NCI-H510A (cell line): ENCODE data around the gene RILPL1.
"Not testable (repeated sequence)": the region's sequence is repeated elsewhere in the genome, so short reads cannot be mapped to it uniquely, and the experiment has no call there.

Experiments
- DNase-seq: peaks from one replicate; lab custom pipeline; 2025; lab: John Stamatoyannopoulos, UW

Gene RILPL1

DNA sequence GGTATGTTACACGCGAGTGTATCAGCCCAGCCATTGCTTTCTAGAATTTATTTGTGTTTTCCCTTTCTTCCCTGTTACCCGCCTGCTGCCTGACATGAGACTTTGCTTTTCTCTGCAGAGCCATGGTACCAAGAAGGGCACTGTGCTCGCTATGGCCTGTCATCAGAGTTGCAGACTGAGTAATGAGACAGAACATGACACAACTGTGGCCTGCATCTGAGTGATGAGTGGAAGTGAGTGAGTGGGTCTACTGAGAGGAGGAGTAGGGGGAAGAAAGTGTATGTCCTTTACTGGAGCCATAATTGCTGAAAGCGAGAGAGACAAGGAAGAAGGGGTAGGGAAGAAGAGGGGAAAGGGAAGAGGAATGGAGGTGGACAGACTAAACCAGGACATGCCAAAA is 2.9 kb downstream of the RILPL1 start:
- DNase-seq: no peak

DNA sequence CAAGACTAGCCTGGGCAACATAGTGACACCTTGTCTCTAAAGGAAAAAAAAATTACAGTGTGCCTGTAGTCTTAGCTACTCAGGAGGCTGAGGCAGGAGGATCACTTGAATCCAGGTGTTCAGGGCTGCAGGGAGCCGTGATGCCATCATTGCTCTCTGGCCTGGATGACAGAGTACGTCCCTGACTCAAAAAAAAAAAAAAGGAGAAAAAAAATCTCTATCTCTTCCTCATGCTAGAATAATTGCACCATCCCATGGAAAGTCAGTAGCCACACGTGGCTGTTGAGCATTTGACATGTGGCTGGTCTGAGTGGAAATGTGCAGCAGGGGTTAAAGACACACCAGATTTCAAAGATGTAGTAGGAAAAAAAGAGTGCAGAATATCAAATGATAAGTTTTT is 3.8 kb downstream of the RILPL1 start:
- DNase-seq: no peak

DNA sequence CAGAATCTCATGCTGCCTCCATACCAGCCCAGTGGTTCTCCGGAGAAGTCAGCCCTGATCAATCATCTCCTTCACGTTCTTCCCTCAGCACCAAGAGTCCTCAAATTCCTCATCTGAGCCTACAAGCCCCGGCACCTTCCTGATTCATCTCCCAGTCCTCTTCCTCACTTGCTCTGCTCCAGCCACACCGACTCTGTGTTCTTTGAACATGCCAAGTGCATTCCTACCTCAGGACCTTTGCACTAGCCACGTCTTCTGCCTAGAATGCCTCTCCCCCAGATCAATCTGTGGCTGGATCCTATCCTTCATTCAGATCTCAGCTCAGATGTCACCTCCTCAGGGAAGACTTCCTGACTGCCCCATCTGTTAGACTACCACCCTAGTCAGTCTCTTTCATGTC is 4.7 kb downstream of the RILPL1 start:
- no peak for DNase-seq

DNA sequence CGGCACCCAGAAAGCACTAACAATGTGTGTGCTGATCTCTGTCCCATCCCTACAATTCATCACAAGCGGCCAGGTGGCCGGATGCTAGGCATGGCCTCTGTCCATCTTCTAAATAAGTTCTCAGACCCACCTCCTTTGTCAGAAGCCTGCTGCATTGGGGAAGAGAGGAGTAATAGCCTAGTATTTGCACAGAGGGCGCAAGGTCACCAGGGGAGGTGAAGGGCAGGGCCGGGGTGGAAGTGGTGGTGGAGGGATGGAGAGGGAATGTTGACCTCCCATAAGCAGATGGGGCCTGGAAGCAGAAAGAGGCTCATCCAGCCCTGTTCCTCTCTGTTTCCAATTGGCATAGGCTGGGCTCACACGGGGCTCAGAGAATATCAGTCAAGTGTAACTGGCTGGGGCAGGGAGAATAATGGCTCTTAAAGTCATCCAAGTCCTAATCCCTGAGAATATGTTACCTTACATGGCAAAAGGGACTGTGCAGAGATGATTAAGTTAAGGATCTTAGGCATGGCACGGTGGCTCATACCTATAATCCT is 6.9 kb downstream of the RILPL1 start:
- no peak for DNase-seq

DNA sequence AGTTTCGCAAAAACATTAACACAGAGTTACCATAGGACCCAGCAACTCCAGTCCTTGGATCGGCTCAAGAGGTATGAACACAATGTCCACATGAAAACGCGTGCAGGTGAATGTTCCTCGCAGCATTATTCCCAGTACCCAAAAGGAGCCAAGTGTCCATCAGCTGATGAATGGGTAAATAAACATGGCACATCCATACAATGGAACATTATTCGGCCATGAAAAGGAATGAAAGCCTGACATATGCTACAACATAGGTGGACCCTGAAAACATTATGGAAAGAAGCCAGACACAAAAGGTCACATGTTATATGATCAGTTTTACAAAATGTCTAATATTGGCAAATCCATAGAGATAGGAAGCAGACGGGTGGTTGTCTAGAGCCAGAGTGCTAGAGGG is 9.1 kb downstream of the RILPL1 start:
- DNase-seq: no peak

DNA sequence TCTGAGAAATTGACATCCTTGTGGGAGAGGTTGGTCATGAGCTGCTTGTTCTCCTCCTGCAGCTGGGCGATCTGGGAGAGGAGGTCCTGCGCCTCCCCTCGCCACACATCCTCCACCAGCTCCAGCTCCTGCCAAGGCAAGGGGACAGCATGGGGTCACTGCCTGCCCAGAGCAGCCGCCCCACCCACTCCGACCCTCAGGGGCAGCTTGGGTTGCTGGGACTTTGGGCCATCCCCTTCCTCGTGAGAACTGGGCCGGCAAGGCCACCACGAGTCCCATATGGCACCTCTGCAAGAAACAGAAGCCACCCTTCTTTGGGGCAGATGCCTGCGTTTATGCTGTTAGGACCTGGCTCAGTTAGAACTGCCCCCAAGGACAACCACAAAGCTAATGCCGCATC is 10.0 kb downstream of the RILPL1 start:
- DNase-seq: no peak

DNA sequence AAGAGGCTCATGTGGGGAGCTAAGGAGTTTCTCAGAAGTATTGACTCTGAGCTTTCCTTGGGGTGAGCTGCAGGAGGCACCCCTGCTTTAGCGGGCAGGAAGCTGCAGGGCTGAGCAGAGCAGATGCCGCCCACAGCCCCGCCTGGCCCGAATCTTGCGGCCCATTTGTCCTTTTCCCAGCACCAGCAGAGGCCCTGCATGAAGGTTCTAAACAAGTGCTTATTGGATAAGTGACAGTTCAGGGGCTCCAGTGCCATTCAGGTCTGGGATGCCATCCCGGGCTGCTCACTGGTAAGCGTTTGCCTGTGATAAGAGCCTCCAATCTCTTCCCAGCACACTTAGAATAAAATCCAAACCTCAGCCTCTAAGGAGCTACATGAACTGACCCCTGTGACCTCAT is 11.4 kb downstream of the RILPL1 start:
- no peak for DNase-seq

DNA sequence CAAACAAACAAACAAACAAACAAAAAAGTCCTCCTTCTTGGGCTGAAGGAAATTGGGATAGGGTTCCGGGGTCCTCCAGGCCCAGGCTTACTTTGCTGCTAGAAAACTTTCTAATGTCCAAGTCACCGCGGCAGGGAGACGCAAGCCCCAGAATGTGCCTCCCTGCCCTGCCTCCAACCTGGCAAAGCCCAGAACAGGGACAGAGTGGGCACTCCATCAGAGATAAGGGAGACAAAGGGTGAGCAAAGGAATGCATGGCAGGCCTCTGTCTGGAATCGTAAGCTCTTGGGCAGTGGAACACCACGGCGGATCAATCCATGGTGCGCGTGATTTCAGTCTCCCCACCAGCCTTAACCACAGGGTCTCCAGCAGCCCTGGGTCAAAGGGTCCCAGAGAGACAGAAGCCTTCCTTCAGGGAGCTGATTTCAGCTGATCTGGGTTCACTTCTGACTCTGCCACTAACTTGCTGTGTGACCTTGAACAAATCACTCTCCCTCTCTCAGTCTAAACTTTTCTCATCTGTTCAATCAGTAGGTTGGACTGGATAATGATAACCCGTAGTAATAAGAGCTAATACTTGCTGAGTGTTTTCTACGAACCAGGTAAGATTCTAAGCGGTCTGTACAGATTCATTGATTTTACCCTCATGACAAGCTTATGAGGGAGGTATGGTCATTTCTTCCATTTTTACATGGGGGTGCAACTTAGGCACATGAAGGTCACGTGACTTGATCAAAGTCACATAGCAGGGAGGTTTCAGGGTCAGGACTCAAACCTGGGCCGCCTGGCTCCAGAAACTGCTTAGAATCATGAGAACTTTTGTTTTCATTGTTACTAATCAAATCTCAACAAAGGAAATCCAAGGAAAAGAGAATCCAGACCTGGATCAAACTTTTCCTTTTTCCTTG is 12.7 kb downstream of the RILPL1 start:
- no peak for DNase-seq

DNA sequence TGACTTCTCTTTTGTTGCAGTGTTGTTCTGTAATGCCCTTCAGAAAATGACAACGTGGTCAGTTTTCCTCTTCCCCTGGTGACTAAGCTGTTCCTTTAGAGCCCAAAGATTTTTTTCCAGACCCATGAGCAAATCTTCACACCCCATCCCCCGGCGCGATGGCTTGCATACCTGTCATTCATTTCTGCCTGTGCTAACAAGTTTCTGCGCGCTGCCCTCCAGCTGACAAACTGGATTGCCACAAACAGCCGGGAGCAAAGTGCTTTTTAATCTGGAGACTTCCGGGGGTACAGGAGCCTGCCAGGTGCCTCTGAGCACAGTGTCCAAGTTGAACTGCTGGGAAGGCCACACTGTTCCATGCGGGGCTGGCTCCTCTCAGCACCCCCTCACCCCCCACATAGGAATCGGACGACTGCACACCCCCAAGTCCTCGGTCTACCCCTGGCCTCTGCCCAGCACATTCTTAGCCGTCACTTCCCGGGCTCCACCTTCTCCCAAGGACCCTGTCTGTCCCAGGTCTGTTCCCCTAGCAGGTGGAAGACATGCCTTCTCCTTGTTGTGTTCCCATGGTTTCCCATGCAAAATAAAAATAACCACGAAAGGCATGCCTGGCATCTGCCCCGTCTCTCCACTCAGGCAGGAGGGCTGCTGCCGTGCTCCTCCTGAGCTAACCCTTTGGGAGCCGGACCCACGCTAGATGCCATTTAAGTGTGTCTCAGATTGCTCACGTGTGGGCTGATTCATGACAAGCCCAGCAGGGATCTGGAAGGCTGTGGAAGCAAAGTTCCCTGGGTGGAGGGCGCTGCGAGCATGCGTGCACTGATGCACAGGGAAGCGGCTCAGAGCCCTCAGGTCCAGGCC is 14.1 kb downstream of the RILPL1 start:
- DNase-seq: peak; percentile 21

DNA sequence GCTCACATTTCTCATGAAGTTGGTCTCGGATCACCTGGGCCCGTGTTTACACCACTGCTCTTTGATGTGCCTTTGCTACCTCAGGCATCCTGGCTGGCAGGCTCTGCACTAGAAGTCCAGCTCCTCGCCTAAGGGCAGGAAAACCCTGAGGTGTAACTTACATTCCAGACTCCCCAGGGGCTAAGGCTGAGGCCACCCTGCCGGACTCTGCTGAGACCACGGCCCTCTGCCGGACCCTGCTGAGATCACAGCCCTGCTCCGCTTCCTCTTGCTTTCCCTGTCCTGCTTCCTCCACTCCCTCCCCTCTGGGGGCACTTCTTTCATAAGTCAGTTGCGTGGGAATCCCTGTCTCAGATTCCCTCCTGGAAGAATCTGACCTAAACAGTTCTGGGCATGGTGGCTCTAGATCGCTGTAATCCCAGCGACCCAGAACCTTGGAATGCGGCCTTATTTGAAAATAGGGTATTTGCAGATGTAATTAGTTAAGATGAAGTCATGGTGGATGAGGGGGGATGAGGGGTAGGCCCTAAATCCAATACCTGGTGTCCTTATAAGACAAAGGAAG is 17.2 kb downstream of the RILPL1 start:
- no peak for DNase-seq

DNA sequence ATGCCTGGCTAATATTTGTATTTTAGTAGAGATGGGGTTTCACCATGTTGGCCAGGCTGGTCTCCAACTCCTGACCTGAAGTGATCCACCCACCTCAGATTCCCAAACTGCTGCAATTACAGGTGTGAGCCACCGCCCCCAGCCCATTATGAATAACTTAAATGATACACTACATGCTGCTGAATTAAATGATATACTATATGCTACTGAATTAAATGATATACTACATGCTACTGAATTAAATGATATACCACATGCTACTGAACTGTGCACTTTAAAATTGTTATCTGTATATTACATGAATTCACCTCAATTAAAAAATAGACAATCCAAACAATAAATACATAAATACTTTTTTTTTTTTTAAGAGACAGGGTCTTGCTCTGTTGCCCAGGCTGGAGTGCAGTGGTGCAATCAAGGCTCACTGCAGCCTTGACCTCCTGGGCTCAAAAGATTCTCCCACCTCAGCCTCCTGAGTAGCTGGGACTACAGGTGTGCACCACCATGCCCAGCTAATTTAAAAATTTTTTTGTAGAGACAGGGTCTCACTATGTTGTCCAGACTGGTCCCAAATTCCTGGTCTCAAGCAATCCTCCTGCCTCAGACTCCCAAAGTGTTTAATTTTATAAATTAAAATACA is 18.8 kb downstream of the RILPL1 start:
- not testable (repeated sequence) for DNase-seq

DNA sequence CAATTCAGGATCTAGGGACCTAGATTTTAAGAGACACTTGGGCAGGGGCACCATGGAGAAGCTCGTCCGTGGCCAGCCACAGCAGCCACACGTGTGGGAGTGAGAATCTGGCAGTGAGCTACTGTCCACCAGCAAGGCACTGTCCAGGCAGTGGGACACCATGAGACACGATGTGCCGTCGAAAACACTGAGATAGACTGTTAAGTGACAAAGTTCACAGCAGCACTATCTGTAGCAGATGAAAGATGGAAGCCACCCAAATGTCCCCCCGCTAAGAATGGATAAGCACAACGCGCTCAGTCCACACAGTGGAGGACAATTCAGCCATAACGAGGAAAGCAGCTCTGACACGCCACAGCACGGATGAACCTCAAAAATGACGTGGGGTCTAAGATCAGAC is 19.7 kb downstream of the RILPL1 start:
- no peak for DNase-seq

DNA sequence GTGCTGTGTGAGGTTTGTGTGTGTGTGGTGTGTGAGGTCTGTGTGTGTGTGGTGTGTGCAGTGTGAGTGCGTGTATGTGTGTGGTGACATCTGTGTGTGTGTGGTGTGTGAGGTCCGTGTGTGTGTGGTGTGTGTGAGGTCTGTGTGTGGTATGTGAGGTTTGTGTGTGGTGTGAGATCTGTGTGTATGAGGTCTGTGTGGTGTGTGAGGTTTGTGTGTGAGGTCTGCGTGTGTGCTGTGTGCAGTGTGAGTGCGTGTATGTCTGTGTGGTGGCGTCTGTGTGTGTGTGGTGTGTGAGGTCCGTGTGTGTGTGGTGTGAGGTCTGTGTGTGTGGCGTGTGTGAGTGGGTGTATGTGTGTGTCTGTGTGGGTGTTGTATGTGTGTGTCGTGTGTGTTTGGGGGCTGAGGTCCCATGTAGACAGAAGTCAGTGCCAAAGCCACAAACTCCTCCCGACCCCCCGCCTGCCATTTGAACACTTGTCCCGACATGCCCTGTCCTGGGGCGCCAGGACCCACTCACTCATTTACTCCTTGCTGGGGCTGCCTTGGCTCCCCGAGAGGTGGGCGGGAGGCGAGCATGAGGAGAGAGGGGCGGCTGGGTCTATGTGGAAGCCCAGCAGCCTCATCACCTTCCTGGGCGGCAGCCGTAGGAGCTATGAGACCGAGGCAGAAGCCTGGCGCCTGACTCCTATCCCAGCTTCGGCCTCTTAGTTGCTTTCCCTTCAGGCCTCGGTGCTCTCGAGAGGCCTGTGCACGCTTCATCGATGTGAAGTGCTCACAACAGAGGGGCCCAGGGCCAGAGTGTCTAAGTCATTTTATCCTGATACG is 20.5 kb downstream of the RILPL1 start:
- peak; percentile 69 for DNase-seq

DNA sequence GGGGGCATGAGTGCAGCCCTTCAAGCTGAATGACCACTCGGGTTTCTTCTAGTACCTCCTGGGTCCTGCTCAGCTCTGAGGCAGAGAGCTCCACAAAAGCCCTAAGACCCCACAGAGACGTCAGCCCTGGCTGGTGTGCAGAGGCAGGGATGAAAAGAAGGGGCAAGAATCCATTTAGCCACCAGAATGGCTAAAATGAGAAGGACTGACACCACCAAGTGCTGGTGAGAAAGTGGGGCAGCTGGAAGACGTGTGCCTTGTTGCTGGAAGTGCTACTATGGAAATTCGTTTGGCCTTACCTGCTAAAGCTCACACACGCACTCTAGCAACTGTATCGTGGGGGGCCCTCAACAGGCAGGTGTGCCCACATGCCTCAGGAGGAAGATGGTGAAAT is 26.7 kb downstream of the RILPL1 start:
- no peak for DNase-seq

DNA sequence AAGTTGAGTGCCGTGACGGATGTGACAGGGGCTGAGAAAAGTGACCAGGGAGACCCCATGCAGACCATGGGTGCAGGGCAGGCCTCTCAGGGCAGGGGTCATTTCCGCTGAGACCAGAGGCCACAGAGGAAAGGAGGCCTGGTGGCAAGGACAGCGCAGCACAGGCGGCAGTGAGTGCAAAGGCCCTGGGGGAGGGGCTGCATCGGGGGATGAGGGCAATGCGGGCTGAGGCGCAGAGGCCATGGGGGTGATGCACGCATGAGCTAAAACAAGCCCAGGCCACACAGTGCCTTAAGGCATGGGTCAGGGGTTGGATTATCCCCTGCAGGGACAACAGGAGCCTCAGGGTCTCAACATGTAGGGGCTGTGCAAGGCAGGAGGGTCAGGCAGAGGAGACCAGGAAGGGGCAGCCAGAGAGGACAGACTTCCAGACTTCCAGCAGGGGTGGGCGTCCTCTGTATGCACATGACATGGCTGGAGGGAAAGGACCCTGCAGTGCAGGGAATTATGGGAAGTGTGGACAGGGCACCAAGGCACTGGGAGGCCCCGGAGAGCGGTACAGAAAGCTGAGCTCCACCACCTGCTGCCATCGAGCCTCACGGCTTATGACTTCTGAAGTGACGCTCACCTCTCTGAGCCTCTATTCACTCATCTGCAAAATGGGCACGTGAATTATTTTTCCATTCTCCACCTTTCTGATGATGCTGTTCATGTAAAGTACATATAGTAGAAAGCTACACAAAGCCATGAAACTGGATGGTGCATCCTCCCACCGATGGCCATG is 27.3 kb downstream of the RILPL1 start:
- no peak for DNase-seq

DNA sequence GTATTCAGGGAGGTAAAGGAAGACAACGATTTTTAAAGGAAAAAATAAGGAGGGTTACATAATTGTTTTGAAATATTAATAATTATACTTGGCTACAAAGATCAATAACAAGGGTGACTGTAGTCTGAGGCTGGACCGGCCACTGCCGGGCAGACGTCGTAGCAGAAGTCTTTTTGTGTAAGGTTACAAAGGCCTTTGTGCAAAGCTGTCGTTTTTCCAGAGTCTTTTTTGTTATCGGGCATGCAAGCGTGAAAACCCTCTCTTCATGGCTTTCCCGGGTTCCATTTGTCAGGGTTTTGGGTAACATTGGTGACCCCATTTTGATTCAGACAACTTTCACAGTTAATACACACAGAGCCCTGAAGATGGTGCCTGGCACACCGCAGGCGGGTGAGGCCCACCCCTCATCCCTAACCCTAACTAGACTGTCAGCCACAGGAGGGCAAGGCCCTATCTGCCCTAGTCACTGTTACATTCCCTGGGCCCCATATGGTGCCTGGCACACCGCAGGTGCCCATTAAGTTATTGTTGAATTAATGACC is 31.3 kb downstream of the RILPL1 start:
- DNase-seq: no peak

DNA sequence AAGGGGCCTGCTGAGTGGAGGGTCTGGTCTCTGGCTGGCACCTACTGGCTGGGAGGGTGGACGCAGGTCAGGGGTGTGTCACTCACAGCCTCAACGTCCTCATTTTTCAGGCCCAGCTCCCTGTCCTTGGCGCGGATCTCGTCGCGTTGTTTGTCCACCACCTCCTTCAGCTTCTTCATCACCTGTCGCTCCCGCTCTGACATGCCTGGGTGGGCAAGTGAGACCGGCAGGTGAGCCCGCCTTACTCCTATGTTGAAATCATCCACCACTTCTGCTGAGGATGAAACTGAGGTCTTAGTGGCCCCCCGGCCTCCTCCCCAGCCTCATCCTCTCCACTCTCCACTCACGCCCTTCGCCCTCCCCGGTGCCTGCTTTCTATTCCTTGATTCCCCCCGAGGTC is 34.2 kb downstream of the RILPL1 start:
- DNase-seq: no peak

DNA sequence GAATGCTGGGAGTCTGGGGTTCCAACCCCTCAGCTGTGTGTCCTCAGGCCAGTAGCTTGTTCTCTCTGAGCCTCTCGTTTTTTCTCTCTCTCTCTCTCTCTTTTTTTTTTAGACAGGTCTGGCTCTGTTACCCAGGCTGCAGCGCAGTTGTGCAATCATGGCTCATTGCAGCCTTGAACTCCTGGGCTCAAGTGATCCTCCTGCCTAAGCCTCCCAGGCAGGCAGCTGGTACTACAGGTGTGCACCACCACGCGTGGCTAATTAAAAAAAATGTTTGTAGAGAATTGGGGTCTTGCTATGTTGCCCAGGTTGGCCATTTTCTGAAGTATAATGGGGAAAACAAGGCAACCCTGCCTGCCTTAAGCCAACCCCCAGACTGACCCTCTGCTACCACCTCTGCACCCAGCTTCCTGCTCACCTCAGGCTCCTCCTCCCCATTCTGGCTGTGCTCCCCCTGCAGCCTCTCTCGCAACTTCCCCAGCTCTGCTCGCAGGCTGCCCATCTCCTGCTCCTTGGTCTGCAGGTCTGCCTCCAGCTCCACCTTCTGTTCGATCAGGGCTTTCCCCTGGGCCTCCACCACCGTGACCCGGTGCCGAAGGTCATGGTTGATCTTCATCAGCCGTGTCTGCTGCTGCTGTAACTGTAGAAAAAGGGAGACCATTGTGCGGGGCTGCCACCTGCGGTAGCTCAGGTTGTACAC is 35.2 kb downstream of the RILPL1 start:
- DNase-seq: no peak

DNA sequence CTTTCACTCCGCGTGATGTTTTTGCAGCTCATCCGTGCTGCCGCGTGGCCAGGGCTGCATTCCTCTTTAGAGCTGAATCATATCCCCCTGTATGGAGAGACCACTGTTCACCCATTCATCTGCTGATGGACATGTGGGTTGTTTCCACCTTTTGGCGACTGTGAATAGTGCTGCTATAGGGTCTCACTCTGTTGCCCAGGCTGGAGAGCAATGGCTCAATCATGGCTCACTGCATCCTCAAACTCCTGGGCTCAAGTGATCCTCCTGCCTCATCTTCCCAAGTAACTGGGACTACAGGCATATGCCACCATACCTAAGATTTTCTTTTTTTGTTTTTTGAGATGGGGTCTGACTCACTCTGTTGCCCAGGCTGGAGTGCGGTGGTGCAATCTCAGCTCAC is 36.5 kb downstream of the RILPL1 start:
- no peak for DNase-seq
